HG03571 (cell line): ENCODE data around the gene TEDC1.

Experiments used
- ATAC-seq: cut with Tn5 transposase; IDR thresholded peaks from one replicate; pipeline ENCODE4 v1.9.1; 2021; ENCODE audit not compliant: unreplicated experiment

Gene TEDC1

GRCh38 chr14:105456736-105457617 is 34.1 kb upstream of the TEDC1 start:
- ATAC-seq, result no peak

- ATAC-seq, result no peak
These were observed 33.0 kb upstream of the TEDC1 start for GRCh38 chr14:105458010-105458409.

GRCh38 chr14:105458571-105458970 is 32.5 kb upstream of the TEDC1 start:
- no peak for ATAC-seq

- no peak for ATAC-seq
These were observed 30.9 kb upstream of the TEDC1 start for GRCh38 chr14:105460116-105460515.

GRCh38 chr14:105460616-105461015 is 30.4 kb upstream of the TEDC1 start:
- no peak for ATAC-seq

- no peak for ATAC-seq
These were observed 29.1 kb upstream of the TEDC1 start for GRCh38 chr14:105461903-105462302.

GRCh38 chr14:105464501-105464900 is 26.5 kb upstream of the TEDC1 start:
- no peak for ATAC-seq

- no peak for ATAC-seq
These were observed 25.6 kb upstream of the TEDC1 start for GRCh38 chr14:105465209-105466031.

GRCh38 chr14:105466531-105467248 is 24.4 kb upstream of the TEDC1 start:
- ATAC-seq, result no peak

- ATAC-seq, result no peak
These were observed 23.7 kb upstream of the TEDC1 start for GRCh38 chr14:105467249-105467941.

- no peak for ATAC-seq
These were observed 23.0 kb upstream of the TEDC1 start for GRCh38 chr14:105467942-105468471.

- ATAC-seq, result no peak
These were observed 22.3 kb upstream of the TEDC1 start for GRCh38 chr14:105468621-105469241.

GRCh38 chr14:105469456-105470349 is 21.3 kb upstream of the TEDC1 start:
- ATAC-seq, result no peak

GRCh38 chr14:105470350-105471296 is 20.4 kb upstream of the TEDC1 start:
- no peak for ATAC-seq

GRCh38 chr14:105471297-105471821 is 19.7 kb upstream of the TEDC1 start:
- ATAC-seq, result no peak

GRCh38 chr14:105471823-105472485 is 19.1 kb upstream of the TEDC1 start:
- no peak for ATAC-seq

- no peak for ATAC-seq
These were observed 18.5 kb upstream of the TEDC1 start for GRCh38 chr14:105472486-105472991.
